Liver (tissue), 9 donors: ENCODE measurements around the gene DMPK. TPM values are rescaled to one million over a fixed set of nuclear protein-coding genes. Genes with fewer than 3 reads are reported as not detected.

Source experiments
- DNase-seq: peaks from one replicate; pipeline ENCODE4 v3.0.0-alpha.2; 2017; ENCODE audit warnings: low spot score
- H3K27ac ChIP-seq, 2 donors: one replicate each; pipeline ENCODE4 v1.7.0; 2013; ENCODE audit warnings: inconsistent platforms in 2 of 2, low read length in 2 of 2, control low read depth in 1 of 2, low read depth in 1 of 2, mild to moderate bottlenecking in 1 of 2
- H3K27me3 ChIP-seq, 4 donors: one replicate each; pipeline versions ENCODE4 v1.6.1 to v1.7.0; 2013; ENCODE audit warnings: low read length in 3 of 4, inconsistent platforms in 1 of 4, mild to moderate bottlenecking in 1 of 4, moderate library complexity in 1 of 4; ENCODE audit not compliant: control insufficient read depth in 4 of 4, insufficient read depth in 4 of 4
- H3K36me3 ChIP-seq, 4 donors: one replicate each; pipeline versions ENCODE4 v1.6.1 to v1.7.0; 2013; ENCODE audit warnings: low read length in 3 of 4, mild to moderate bottlenecking in 3 of 4, low read depth in 1 of 4, moderate library complexity in 1 of 4; ENCODE audit not compliant: control insufficient read depth in 4 of 4, insufficient read depth in 3 of 4
- H3K4me1 ChIP-seq, 4 donors: one replicate each; pipeline versions ENCODE4 v1.6.1 to v1.7.0; 2013; ENCODE audit warnings: low read length in 3 of 4, mild to moderate bottlenecking in 3 of 4, moderate library complexity in 1 of 4; ENCODE audit not compliant: control insufficient read depth in 4 of 4, insufficient read depth in 4 of 4
- H3K4me3 ChIP-seq, 3 donors: one replicate each; pipeline versions ENCODE4 v1.6.1 to v1.7.0; 2013; ENCODE audit warnings: low read length in 3 of 3, control low read depth in 1 of 3, low read depth in 1 of 3, mild to moderate bottlenecking in 1 of 3
- H3K9ac ChIP-seq, 2 donors: one replicate each; pipeline ENCODE4 v1.7.0; 2013; ENCODE audit warnings: low read length in 2 of 2, mild to moderate bottlenecking in 2 of 2, moderate library complexity in 2 of 2, control low read depth in 1 of 2, low read depth in 1 of 2
- H3K9me3 ChIP-seq, 4 donors: one replicate each; pipeline versions ENCODE4 v1.6.1 to v1.7.0; 2013; ENCODE audit warnings: low read length in 3 of 4; ENCODE audit not compliant: control insufficient read depth in 4 of 4
- EGR1 ChIP-seq, 2 donors: IDR thresholded peaks; 2 replicates each; pipeline ENCODE4 v1.6.1; 2016 to 2018; ENCODE audit warnings: antibody characterized with exemption in 2 of 2, low read depth in 2 of 2
- FOXA1 ChIP-seq: IDR thresholded peaks from 2 replicates; pipeline ENCODE4 v1.6.1; 2016; ENCODE audit warnings: antibody characterized with exemption
- GABPA ChIP-seq, 2 donors: IDR thresholded peaks in 1 of 2; conservative IDR thresholded peaks in 1 of 2; 2 replicates each; pipeline ENCODE4 v1.6.1; 2016; ENCODE audit warnings: antibody characterized with exemption in 2 of 2, mild to moderate bottlenecking in 1 of 2, moderate library complexity in 1 of 2
- HNF4G ChIP-seq: IDR thresholded peaks from 2 replicates; pipeline ENCODE4 v1.6.1; 2016; ENCODE audit warnings: antibody characterized with exemption
- JUND ChIP-seq, 2 donors: IDR thresholded peaks; 2 replicates each; pipeline ENCODE4 v1.6.1; 2016; ENCODE audit warnings: antibody characterized with exemption in 2 of 2
- NR2F2 ChIP-seq: IDR thresholded peaks from 2 replicates; pipeline ENCODE4 v1.6.1; 2016; ENCODE audit warnings: antibody characterized with exemption
- RAD21 ChIP-seq, 2 donors: IDR thresholded peaks; 2 replicates each; pipeline ENCODE4 v1.6.1; 2016; ENCODE audit warnings: antibody characterized with exemption in 2 of 2, mild to moderate bottlenecking in 2 of 2
- RXRA ChIP-seq, 2 donors: IDR thresholded peaks; 2 replicates each; pipeline ENCODE4 v1.6.1; 2017 to 2018; ENCODE audit warnings: antibody characterized with exemption in 2 of 2, mild to moderate bottlenecking in 1 of 2
- YY1 ChIP-seq: IDR thresholded peaks from 2 replicates; pipeline ENCODE4 v1.6.1; 2016; ENCODE audit warnings: antibody characterized with exemption, mild to moderate bottlenecking
- WGBS: extraction: QIAGEN DNeasy Blood & Tissue Kit; methylation state at CpG from one replicate; pipeline ENCODE4 v1.1.7; 2013; 5-methylcytosine and 5-hydroxymethylcytosine counted together
- polyA plus RNA-seq, 2 donors: library from polyadenylated mRNA; stranded (reverse) in 1 of 2; unstranded in 1 of 2; fragments of 200-250 nt in 1 of 2; fragments of >200 nt in 1 of 2; fragmentation: Nextera tagmentation in 1 of 2; extraction: Ambion mirVana in 1 of 2; gene quantifications; one replicate each; pipeline versions ENCODE4 v1.2.1 to v1.2.3, GENCODE V29; 2013 to 2015
- total RNA-seq, 2 donors: library from RNA; depleted of rRNA; stranded (reverse); fragments of >200 nt; gene quantifications; one replicate each; pipeline ENCODE4 v1.2.3, GENCODE V29; 2014
- TF ChIP-seq, protein P1 (sequence below): IDR thresholded peaks from 2 replicates; pipeline ENCODE4 v1.6.1; 2016; ENCODE audit warnings: antibody characterized with exemption
- TF ChIP-seq, protein P2 (sequence below): fragments of 150-350 bp; IDR thresholded peaks from 2 replicates; pipeline ENCODE4 v1.5.1; 2017; ENCODE audit warnings: improper control_type of control experiment, low read depth, low read length; ENCODE audit not compliant: missing input control
- TF ChIP-seq, protein P3 (sequence below): IDR thresholded peaks from 2 replicates; pipeline ENCODE4 v1.6.1; 2016; ENCODE audit warnings: antibody characterized with exemption, mild to moderate bottlenecking
- TF ChIP-seq, protein P4 (sequence below): IDR thresholded peaks from 2 replicates; pipeline ENCODE4 v1.6.1; 2016; ENCODE audit warnings: antibody characterized with exemption
- TF ChIP-seq, protein P5 (sequence below): IDR thresholded peaks from 2 replicates; pipeline ENCODE4 v1.6.1; 2016; ENCODE audit warnings: antibody characterized with exemption
- donor health status: healthy.
- donor health status: healthy.
- donor health status: healthy.
- donor health status: healthy.
- donor health status: healthy.

The DMPK gene
- total and polyA plus RNA-seq, 4 donors, result 1.8 to 12.5 (median 6.1) TPM

DNA sequence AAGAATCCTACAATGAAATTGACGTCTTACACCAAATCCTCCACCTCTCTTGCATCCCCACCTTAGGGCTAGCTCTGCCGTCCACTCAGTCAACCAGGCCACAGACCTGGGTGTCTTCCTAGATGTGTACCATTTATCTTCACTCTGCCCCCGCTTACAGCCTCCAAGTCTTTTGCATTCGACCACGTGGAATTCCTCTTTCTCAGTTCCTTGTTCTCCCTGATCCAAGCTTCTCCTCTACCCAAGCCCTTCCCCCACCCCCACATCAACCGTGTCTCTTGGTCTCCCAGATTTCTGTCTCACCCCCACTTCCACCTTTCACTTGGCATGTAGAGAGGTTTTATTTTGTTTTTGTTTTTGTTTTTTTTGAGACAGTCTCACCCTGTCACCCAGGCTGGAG lies 11.6 kb upstream of the DMPK start:
- Histone ChIP-seq H3K4me1 (peaks cover 0 to 15% (median 14%) of the 10 kb centered on the region in 4 donors), H3K36me3 (peaks cover 0 to 7% (median 1%) of the 10 kb centered on the region in 4 donors), H3K9ac (no peak overlapping the region), H3K9me3 (no peaks in the 10 kb centered on the region), H3K27ac (no peak overlapping the region), H3K27me3 (no peaks in the 10 kb centered on the region), H3K4me3 (no peak overlapping the region)
- no peak for DNase-seq
- TF ChIP-seq JUND (IDR thresholded peaks at IDR 0.05) (no peak), HNF4G (no peak), GABPA (IDR thresholded peaks at IDR 0.05 in 1 of 2, conservative IDR thresholded peaks at IDR 0.05 in 1 of 2) (no peak)
- 45% methylated on average over 6 of the region's 6 CpGs for WGBS

DNA sequence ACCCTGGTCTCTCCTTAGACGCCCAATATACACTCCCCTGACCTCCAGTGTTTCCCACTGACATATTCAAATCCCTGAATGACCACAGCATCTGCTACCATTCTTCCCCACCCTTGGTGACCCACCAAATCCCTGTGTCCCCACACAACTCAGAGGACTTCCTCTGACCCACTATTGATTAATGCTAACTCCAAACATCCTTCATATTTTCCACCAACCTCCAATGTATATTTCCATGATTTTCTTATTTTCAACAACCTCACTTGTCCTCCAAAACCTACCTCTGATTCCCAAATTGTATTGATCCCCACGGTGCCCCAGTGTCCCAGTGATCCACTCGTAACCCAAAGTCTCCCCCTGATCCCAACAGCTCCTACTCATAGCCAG lies 10.9 kb upstream of the DMPK start:
- no peak overlapping the region for H3K4me3 ChIP-seq
- peaks cover 0 to 14% (median 3%) of the 10 kb centered on the region in 4 donors for H3K36me3 ChIP-seq
- H3K9me3 ChIP-seq, result no peaks in the 10 kb centered on the region
- no peak for TF ChIP-seq GABPA (IDR thresholded peaks at IDR 0.05 in 1 of 2, conservative IDR thresholded peaks at IDR 0.05 in 1 of 2)
- TF ChIP-seq, protein P1, sequence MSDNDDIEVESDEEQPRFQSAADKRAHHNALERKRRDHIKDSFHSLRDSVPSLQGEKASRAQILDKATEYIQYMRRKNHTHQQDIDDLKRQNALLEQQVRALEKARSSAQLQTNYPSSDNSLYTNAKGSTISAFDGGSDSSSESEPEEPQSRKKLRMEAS, result no peak
- TF ChIP-seq, protein P2, sequence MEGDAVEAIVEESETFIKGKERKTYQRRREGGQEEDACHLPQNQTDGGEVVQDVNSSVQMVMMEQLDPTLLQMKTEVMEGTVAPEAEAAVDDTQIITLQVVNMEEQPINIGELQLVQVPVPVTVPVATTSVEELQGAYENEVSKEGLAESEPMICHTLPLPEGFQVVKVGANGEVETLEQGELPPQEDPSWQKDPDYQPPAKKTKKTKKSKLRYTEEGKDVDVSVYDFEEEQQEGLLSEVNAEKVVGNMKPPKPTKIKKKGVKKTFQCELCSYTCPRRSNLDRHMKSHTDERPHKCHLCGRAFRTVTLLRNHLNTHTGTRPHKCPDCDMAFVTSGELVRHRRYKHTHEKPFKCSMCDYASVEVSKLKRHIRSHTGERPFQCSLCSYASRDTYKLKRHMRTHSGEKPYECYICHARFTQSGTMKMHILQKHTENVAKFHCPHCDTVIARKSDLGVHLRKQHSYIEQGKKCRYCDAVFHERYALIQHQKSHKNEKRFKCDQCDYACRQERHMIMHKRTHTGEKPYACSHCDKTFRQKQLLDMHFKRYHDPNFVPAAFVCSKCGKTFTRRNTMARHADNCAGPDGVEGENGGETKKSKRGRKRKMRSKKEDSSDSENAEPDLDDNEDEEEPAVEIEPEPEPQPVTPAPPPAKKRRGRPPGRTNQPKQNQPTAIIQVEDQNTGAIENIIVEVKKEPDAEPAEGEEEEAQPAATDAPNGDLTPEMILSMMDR, result no peak
- no peak for TF ChIP-seq HNF4G
- TF ChIP-seq YY1, result no peak
- TF ChIP-seq RXRA (IDR thresholded peaks at IDR 0.05), result no peak
- TF ChIP-seq RAD21 (IDR thresholded peaks at IDR 0.05), result no peak
- TF ChIP-seq NR2F2, result no peak
- TF ChIP-seq, protein P3, sequence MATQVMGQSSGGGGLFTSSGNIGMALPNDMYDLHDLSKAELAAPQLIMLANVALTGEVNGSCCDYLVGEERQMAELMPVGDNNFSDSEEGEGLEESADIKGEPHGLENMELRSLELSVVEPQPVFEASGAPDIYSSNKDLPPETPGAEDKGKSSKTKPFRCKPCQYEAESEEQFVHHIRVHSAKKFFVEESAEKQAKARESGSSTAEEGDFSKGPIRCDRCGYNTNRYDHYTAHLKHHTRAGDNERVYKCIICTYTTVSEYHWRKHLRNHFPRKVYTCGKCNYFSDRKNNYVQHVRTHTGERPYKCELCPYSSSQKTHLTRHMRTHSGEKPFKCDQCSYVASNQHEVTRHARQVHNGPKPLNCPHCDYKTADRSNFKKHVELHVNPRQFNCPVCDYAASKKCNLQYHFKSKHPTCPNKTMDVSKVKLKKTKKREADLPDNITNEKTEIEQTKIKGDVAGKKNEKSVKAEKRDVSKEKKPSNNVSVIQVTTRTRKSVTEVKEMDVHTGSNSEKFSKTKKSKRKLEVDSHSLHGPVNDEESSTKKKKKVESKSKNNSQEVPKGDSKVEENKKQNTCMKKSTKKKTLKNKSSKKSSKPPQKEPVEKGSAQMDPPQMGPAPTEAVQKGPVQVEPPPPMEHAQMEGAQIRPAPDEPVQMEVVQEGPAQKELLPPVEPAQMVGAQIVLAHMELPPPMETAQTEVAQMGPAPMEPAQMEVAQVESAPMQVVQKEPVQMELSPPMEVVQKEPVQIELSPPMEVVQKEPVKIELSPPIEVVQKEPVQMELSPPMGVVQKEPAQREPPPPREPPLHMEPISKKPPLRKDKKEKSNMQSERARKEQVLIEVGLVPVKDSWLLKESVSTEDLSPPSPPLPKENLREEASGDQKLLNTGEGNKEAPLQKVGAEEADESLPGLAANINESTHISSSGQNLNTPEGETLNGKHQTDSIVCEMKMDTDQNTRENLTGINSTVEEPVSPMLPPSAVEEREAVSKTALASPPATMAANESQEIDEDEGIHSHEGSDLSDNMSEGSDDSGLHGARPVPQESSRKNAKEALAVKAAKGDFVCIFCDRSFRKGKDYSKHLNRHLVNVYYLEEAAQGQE, result no peak
- TF ChIP-seq, protein P4, sequence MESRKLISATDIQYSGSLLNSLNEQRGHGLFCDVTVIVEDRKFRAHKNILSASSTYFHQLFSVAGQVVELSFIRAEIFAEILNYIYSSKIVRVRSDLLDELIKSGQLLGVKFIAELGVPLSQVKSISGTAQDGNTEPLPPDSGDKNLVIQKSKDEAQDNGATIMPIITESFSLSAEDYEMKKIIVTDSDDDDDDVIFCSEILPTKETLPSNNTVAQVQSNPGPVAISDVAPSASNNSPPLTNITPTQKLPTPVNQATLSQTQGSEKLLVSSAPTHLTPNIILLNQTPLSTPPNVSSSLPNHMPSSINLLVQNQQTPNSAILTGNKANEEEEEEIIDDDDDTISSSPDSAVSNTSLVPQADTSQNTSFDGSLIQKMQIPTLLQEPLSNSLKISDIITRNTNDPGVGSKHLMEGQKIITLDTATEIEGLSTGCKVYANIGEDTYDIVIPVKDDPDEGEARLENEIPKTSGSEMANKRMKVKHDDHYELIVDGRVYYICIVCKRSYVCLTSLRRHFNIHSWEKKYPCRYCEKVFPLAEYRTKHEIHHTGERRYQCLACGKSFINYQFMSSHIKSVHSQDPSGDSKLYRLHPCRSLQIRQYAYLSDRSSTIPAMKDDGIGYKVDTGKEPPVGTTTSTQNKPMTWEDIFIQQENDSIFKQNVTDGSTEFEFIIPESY, result no peak
- no peak for TF ChIP-seq EGR1 (IDR thresholded peaks at IDR 0.05; ENCODE audit: low read depth in 2 of 2)
- TF ChIP-seq FOXA1, result no peak
- TF ChIP-seq, protein P5, sequence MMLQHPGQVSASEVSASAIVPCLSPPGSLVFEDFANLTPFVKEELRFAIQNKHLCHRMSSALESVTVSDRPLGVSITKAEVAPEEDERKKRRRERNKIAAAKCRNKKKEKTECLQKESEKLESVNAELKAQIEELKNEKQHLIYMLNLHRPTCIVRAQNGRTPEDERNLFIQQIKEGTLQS, result no peak
- H3K27me3 ChIP-seq, result no peaks in the 10 kb centered on the region
- H3K27ac ChIP-seq, result no peak overlapping the region
- peaks cover 0 to 14% (median 13%) of the 10 kb centered on the region in 4 donors for H3K4me1 ChIP-seq
- no peak for DNase-seq
- WGBS, result 35% methylated on average over 3 of the region's 3 CpGs
- no peak overlapping the region for H3K9ac ChIP-seq
